ENCODE data around the gene UPK1B. TPM values are rescaled to one million over a fixed set of nuclear protein-coding genes. Genes with fewer than 3 reads are reported as not detected.

Gene UPK1B
- total RNA-seq, 2 donors from 2014 or later, result 1.8 TPM; not detected in 1

DNA sequence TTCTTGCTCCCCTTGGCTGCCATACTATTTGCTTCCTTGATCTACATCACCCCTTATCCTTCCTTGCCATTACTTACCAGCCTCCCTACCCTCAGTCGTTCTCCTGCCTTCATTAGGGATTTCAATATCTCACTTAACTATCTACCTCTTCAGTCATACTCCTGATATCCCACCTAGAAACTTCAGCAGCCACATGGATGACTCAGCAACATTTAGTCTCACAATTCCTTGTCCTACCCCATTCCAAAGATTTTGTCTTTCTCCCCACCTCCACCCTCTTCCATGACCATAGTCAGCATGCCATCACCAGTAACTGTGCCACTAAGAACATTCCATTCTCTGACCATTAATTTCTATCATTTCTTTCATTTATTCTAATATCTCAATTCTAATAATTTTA is 18.4 kb downstream of the UPK1B start:
- Histone ChIP-seq H3K4me1 (ENCODE audit: control insufficient read depth in 1 of 2, low read depth in 2 of 2) (no peaks in the 10 kb centered on the region), H3K27ac (no peak overlapping the region), H3K36me3 (no peaks in the 10 kb centered on the region), H3K4me3 (no peak overlapping the region), H3K27me3 (replicated peaks; ENCODE audit: insufficient read depth) (no peaks in the 10 kb centered on the region), H3K9me3 (no peaks in the 10 kb centered on the region)
- DNase-seq (ENCODE audit: low spot score) (no peak), ATAC-seq (ENCODE audit: insufficient number of reproducible peaks, low FRiP score, low read depth) (no peak)
- TF ChIP-seq, protein P1, sequence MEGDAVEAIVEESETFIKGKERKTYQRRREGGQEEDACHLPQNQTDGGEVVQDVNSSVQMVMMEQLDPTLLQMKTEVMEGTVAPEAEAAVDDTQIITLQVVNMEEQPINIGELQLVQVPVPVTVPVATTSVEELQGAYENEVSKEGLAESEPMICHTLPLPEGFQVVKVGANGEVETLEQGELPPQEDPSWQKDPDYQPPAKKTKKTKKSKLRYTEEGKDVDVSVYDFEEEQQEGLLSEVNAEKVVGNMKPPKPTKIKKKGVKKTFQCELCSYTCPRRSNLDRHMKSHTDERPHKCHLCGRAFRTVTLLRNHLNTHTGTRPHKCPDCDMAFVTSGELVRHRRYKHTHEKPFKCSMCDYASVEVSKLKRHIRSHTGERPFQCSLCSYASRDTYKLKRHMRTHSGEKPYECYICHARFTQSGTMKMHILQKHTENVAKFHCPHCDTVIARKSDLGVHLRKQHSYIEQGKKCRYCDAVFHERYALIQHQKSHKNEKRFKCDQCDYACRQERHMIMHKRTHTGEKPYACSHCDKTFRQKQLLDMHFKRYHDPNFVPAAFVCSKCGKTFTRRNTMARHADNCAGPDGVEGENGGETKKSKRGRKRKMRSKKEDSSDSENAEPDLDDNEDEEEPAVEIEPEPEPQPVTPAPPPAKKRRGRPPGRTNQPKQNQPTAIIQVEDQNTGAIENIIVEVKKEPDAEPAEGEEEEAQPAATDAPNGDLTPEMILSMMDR (IDR thresholded peaks at IDR 0.05), result no peak

DNA sequence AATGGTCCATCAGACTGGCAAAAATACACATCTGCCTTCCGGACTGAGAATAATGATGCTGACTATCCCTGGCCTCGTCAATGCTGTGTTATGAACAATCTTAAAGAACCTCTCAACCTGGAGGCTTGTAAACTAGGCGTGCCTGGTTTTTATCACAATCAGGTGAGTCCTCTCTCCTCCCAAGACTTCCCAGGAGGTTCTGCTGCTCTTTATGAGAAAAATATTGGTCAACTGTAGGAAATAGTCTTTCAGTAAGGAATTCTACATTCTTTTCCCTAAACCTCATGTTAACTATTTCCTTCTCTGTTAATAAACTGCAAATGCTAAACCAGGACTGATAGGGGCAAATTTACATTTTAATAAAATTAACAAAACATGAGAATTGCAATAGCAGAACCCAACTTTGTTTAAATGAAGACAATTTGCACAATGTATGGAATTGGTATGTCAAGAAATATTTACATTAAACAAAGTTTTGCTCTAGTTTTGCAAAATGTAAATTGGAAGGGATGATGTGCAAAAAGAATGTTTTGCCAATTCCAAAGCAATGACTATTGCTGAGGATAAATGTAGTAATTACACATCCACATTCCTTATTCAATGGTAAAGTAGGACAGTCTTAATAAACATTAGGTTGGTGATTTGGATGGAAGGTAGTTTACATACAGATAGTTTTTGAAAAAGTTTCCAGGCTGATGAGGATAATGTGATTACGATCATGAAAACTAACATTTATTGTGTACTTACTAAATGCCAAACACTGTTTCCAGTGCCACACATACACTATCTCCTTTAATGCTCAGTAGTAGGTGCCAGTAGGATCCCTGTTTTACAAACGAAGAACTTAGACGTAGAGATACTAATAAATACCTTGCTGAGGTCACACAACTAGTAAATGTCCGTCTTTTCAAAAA is 21.1 kb downstream of the UPK1B start:
- Histone ChIP-seq H3K27ac (no peak overlapping the region), H3K27me3 (replicated peaks; ENCODE audit: insufficient read depth) (no peaks in the 10 kb centered on the region), H3K9me3 (no peaks in the 10 kb centered on the region), H3K4me3 (no peak overlapping the region), H3K4me1 (ENCODE audit: control insufficient read depth in 1 of 2, low read depth in 2 of 2) (no peaks in the 10 kb centered on the region), H3K36me3 (no peaks in the 10 kb centered on the region)
- DNase-seq (ENCODE audit: low spot score) (no peak), ATAC-seq (ENCODE audit: insufficient number of reproducible peaks, low FRiP score, low read depth) (no peak)
- TF ChIP-seq, protein P1 (IDR thresholded peaks at IDR 0.05), result no peak

DNA sequence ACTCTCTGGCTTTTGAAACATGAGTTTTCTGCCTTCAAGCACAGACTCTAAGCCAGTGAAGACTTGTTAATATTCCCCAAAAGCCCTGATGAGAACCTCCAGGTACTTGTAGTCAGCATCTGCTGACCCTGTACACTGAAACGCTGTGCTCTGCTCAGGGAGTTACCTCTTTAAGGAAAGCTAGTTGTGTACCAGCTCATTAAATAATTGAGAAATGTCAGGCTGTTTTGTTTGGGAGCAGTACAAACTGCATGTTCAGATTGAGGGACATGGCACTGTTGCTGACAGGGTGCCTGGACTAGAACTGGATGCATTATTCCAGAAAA is 21.7 kb downstream of the UPK1B start:
- Histone ChIP-seq H3K27me3 (replicated peaks; ENCODE audit: insufficient read depth) (no peaks in the 10 kb centered on the region), H3K4me1 (ENCODE audit: control insufficient read depth in 1 of 2, low read depth in 2 of 2) (no peaks in the 10 kb centered on the region), H3K27ac (no peak overlapping the region), H3K36me3 (no peaks in the 10 kb centered on the region), H3K9me3 (no peaks in the 10 kb centered on the region), H3K4me3 (no peak overlapping the region)
- ATAC-seq (ENCODE audit: insufficient number of reproducible peaks, low FRiP score, low read depth) (no peak), DNase-seq (ENCODE audit: low spot score) (no peak)
- TF ChIP-seq, protein P1 (IDR thresholded peaks at IDR 0.05), result no peak

DNA sequence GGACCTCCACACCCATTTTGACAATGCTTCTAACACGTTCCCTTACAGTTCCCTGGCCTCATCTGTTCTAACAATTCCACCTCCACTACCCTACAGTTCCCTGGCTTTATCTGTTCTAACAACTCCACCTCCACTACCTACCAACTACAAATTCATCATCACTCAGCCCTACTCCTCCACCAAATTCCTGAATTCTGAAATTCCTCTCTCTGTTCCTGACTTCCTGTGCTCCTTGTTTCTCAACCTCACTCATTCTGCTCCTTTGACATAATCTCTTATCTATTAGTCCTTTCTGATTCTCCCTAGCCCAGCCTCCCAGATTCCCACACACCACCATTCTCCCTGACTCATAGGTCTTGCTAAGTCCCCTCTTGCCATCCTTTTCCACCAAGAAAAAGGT is 22.5 kb downstream of the UPK1B start:
- Histone ChIP-seq H3K27ac (no peak overlapping the region), H3K27me3 (replicated peaks; ENCODE audit: insufficient read depth) (no peaks in the 10 kb centered on the region), H3K9me3 (no peaks in the 10 kb centered on the region), H3K4me3 (no peak overlapping the region), H3K36me3 (no peaks in the 10 kb centered on the region), H3K4me1 (ENCODE audit: control insufficient read depth in 1 of 2, low read depth in 2 of 2) (no peaks in the 10 kb centered on the region)
- no peak for ATAC-seq (ENCODE audit: insufficient number of reproducible peaks, low FRiP score, low read depth)
- TF ChIP-seq, protein P1 (IDR thresholded peaks at IDR 0.05), result no peak
- DNase-seq (ENCODE audit: low spot score), result no peak

DNA sequence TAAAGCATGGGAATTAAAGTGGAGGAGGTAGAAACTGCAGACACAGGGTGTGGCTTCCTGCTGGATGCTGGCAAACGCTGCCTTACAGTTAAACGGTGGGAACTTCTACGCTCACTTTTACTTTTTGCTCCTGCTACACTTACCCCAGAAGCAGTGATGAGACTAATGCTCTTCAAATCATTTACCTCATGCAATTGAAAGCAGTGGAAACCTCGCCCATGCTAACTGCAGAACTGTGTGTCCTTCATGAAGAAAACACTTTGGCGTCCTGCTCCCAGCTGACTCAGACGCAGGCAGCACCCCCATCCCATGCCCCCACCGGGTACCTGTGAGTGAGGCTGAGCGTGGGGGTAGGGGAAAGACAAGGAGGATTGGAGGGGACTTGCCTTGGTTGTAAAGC is 31.8 kb downstream of the UPK1B start:
- Histone ChIP-seq H3K4me1 (ENCODE audit: control insufficient read depth in 1 of 2, low read depth in 2 of 2) (no peaks in the 10 kb centered on the region), H3K27me3 (replicated peaks; ENCODE audit: insufficient read depth) (no peaks in the 10 kb centered on the region), H3K36me3 (no peaks in the 10 kb centered on the region), H3K27ac (no peak overlapping the region), H3K9me3 (no peaks in the 10 kb centered on the region), H3K4me3 (no peak overlapping the region)
- TF ChIP-seq, protein P1 (IDR thresholded peaks at IDR 0.05), result no peak
- DNase-seq (ENCODE audit: low spot score) (no peak), ATAC-seq (ENCODE audit: insufficient number of reproducible peaks, low FRiP score, low read depth) (no peak)
